GM21390 (cell line): ENCODE data around the gene NCBP3.

Source experiments
- ATAC-seq: cut with Tn5 transposase; IDR thresholded peaks from one replicate; pipeline ENCODE4 v1.9.1; 2021; ENCODE audit not compliant: unreplicated experiment

The NCBP3 gene

GRCh38 chr17:3759597-3760216 lies 86.3 kb downstream of the NCBP3 start:
- no peak for ATAC-seq

- ATAC-seq: no peak
Measured at GRCh38 chr17:3755335-3756030, 90.6 kb downstream of the NCBP3 start.

GRCh38 chr17:3754458-3755334 lies 91.3 kb downstream of the NCBP3 start:
- ATAC-seq: no peak

- no peak for ATAC-seq
Measured at GRCh38 chr17:3754066-3754457, 92.0 kb downstream of the NCBP3 start.

GRCh38 chr17:3753624-3754023 lies 92.4 kb downstream of the NCBP3 start:
- ATAC-seq: no peak
